IMR-90 (cell line): Measurements from ENCODE around the gene KIF1C. TPM values are rescaled to one million over a fixed set of nuclear protein-coding genes. Genes with fewer than 3 reads are reported as not detected.

Experiments used
- ATAC-seq: fragments of 200-7000 bp; cut with Tn5 transposase; 2 replicates; pipeline ENCODE4 v1.9.1; 2020; ENCODE audit warnings: low read depth, mild to moderate bottlenecking, moderate library complexity
- BruUV-seq: library from RNA; stranded (reverse); fragments of 400-500 nt; replicated peaks from 2 replicates; lab custom pipeline; 2021; lab: Mats Ljungman, UMichigan
- CTCF ChIA-PET: fragments of 300-600 bp; formaldehyde crosslinking; extraction: SDS; loops from one replicate; lab custom pipeline; 2021; ENCODE audit warnings: antibody characterized with exemption; lab: Yijun Ruan, JAX
- POLR2A ChIA-PET: fragments of 300-600 bp; sonication (Branson Sonifier 250); formaldehyde crosslinking; loops from one replicate; lab custom pipeline; 2022; ENCODE audit warnings: antibody characterized with exemption; ENCODE audit not compliant: unreplicated experiment; lab: Charles Lee
- DNase-seq: peaks from one replicate; pipeline ENCODE4 v3.0.0; 2013
- H2AFZ ChIP-seq: replicated peaks from 2 replicates; pipeline ENCODE3; 2013; ENCODE audit warnings: low read length, mild to moderate bottlenecking; ENCODE audit not compliant: poor library complexity
- H2AK5ac ChIP-seq: 2 replicates; pipeline ENCODE4 v1.6.1; 2013; ENCODE audit warnings: low read depth, low read length, inconsistent platforms
- H2AK9ac ChIP-seq: replicated peaks from 2 replicates; pipeline ENCODE3; 2013; ENCODE audit warnings: mild to moderate bottlenecking, low read depth, low read length, moderate library complexity; ENCODE audit not compliant: poor library complexity
- H2BK120ac ChIP-seq: 2 replicates; pipeline ENCODE4 v1.6.1; 2013; ENCODE audit warnings: low read depth, low read length, inconsistent platforms
- H2BK15ac ChIP-seq: 3 replicates; pipeline ENCODE4 v1.6.1; 2013; ENCODE audit warnings: low read depth, low read length, inconsistent platforms
- H2BK20ac ChIP-seq: 2 replicates; pipeline ENCODE4 v1.6.1; 2013; ENCODE audit warnings: low read depth, mild to moderate bottlenecking, inconsistent platforms, low read length, moderate library complexity
- H2BK5ac ChIP-seq: 2 replicates; pipeline ENCODE4 v1.6.1; 2013; ENCODE audit warnings: mild to moderate bottlenecking, low read depth, low read length, inconsistent platforms; ENCODE audit not compliant: poor library complexity, severe bottlenecking
- H3K14ac ChIP-seq: replicated peaks from 2 replicates; pipeline ENCODE4 v1.6.1; 2013; ENCODE audit warnings: low read depth, low read length, inconsistent platforms
- H3K18ac ChIP-seq: 2 replicates; pipeline ENCODE4 v1.6.1; 2013; ENCODE audit warnings: low read depth, low read length, control low read depth
- H3K23ac ChIP-seq: 2 replicates; pipeline ENCODE4 v1.6.1; 2013; ENCODE audit warnings: low read depth, low read length, inconsistent platforms
- H3K27ac ChIP-seq: 2 replicates; pipeline ENCODE4 v1.5.1; 2013; ENCODE audit warnings: mild to moderate bottlenecking, control low read depth, low read length; ENCODE audit not compliant: insufficient read depth
- H3K27me3 ChIP-seq: 2 replicates; pipeline ENCODE4 v1.6.1; 2013; ENCODE audit warnings: low read length; ENCODE audit not compliant: control insufficient read depth, insufficient read depth
- H3K36me3 ChIP-seq: 2 replicates; pipeline ENCODE4 v1.6.1; 2013; ENCODE audit warnings: low read length, mixed read lengths; ENCODE audit not compliant: control insufficient read depth, insufficient read depth
- H3K4ac ChIP-seq: 2 replicates; pipeline ENCODE4 v1.6.1; 2013; ENCODE audit warnings: low read depth, low read length, inconsistent platforms
- H3K4me1 ChIP-seq: 2 replicates; pipeline ENCODE4 v1.6.1; 2013; ENCODE audit warnings: low read length, mixed read lengths; ENCODE audit not compliant: control insufficient read depth, insufficient read depth
- H3K4me2 ChIP-seq: 2 replicates; pipeline ENCODE4 v1.6.1; 2013; ENCODE audit warnings: low read depth, mild to moderate bottlenecking, control low read depth, low read length, moderate library complexity
- H3K4me3 ChIP-seq: 2 replicates; pipeline ENCODE4 v1.5.1; 2013; ENCODE audit warnings: low read depth, mild to moderate bottlenecking, control low read depth, low read length, moderate library complexity; ENCODE audit not compliant: insufficient read depth
- H3K56ac ChIP-seq: 2 replicates; pipeline ENCODE4 v1.6.1; 2013; ENCODE audit warnings: low read length, inconsistent platforms; ENCODE audit not compliant: insufficient read depth; ENCODE audit errors: extremely low read depth
- H3K79me1 ChIP-seq, 2 experiments: 2 replicates each; pipeline ENCODE4 v1.6.1; 2013; ENCODE audit warnings: low read length in 2 of 2, inconsistent platforms in 1 of 2, low read depth in 1 of 2
- H3K9ac ChIP-seq: 2 replicates; pipeline ENCODE4 v1.6.1; 2013; ENCODE audit warnings: low read depth, low read length, control low read depth
- H3K9me1 ChIP-seq: 2 replicates; pipeline ENCODE4 v1.6.1; 2013; ENCODE audit warnings: low read length, inconsistent platforms; ENCODE audit not compliant: insufficient read depth
- H3K9me3 ChIP-seq: 2 replicates; pipeline ENCODE4 v1.6.1; 2013; ENCODE audit warnings: low read length; ENCODE audit not compliant: control insufficient read depth, insufficient read depth
- H4K20me1 ChIP-seq: 2 replicates; pipeline ENCODE4 v1.6.1; 2013; ENCODE audit warnings: low read length, inconsistent platforms; ENCODE audit not compliant: insufficient read depth
- H4K5ac ChIP-seq: 2 replicates; pipeline ENCODE4 v1.6.1; 2013; ENCODE audit warnings: mild to moderate bottlenecking, low read depth, low read length, control low read depth
- H4K8ac ChIP-seq, 2 experiments: 2 replicates each; pipeline ENCODE4 v1.6.1; 2013; ENCODE audit warnings: low read depth in 2 of 2, low read length in 2 of 2, control low read depth in 1 of 2, inconsistent platforms in 1 of 2
- H4K91ac ChIP-seq: 2 replicates; pipeline ENCODE4 v1.6.1; 2013; ENCODE audit warnings: low read depth, low read length, inconsistent platforms; ENCODE audit not compliant: insufficient read depth
- BHLHE40 ChIP-seq: fragments of 150-350 bp; IDR thresholded peaks from 2 replicates; pipeline ENCODE4 v1.6.1; 2016; ENCODE audit warnings: mild to moderate bottlenecking, low read depth, low read length
- CEBPB ChIP-seq: IDR thresholded peaks from 2 replicates; pipeline ENCODE4 v1.6.1; 2012; ENCODE audit warnings: low read depth, low read length, improper control_type of control experiment
- CHD1 ChIP-seq: IDR thresholded peaks from 2 replicates; pipeline ENCODE4 v1.6.1; 2012; ENCODE audit warnings: low read depth, low read length, improper control_type of control experiment
- CTCF ChIP-seq: conservative IDR thresholded peaks from 2 replicates; pipeline ENCODE4 v1.5.1; 2012; ENCODE audit warnings: mild to moderate bottlenecking, low read depth, low read length, improper control_type of control experiment
- FOS ChIP-seq: fragments of 150-350 bp; IDR thresholded peaks from 2 replicates; pipeline ENCODE4 v1.6.1; 2016; ENCODE audit warnings: low read depth, low read length
- MAFK ChIP-seq: IDR thresholded peaks from 2 replicates; pipeline ENCODE4 v1.6.1; 2012; ENCODE audit warnings: low read depth, low read length, improper control_type of control experiment
- MAZ ChIP-seq: IDR thresholded peaks from 2 replicates; pipeline ENCODE4 v1.6.1; 2012; ENCODE audit warnings: low read depth, mild to moderate bottlenecking, low read length, improper control_type of control experiment, moderate library complexity, borderline replicate concordance
- MXI1 ChIP-seq: IDR thresholded peaks from 2 replicates; pipeline ENCODE4 v1.6.1; 2012; ENCODE audit warnings: low read depth, mild to moderate bottlenecking, low read length, moderate library complexity, borderline replicate concordance
- NFE2L2 ChIP-seq: fragments of 150-350 bp; IDR thresholded peaks from 2 replicates; pipeline ENCODE4 v1.6.1; 2016; ENCODE audit warnings: low read depth, mild to moderate bottlenecking, low read length
- POLR2A ChIP-seq: IDR thresholded peaks from 2 replicates; pipeline ENCODE4 v1.6.1; 2012; ENCODE audit warnings: mild to moderate bottlenecking, low read depth, low read length
- RAD21 ChIP-seq: IDR thresholded peaks from 2 replicates; pipeline ENCODE4 v1.6.1; 2012; ENCODE audit warnings: low read length, improper control_type of control experiment
- RCOR1 ChIP-seq: IDR thresholded peaks from 2 replicates; pipeline ENCODE4 v1.6.1; 2012; ENCODE audit warnings: mild to moderate bottlenecking, low read length, improper control_type of control experiment; ENCODE audit not compliant: insufficient replicate concordance
- RFX5 ChIP-seq: IDR thresholded peaks from 2 replicates; pipeline ENCODE4 v1.8.0; 2012; ENCODE audit warnings: low read depth, mild to moderate bottlenecking, low read length, moderate library complexity
- SMC3 ChIP-seq: fragments of 150-350 bp; IDR thresholded peaks from 2 replicates; pipeline ENCODE4 v1.6.1; 2016; ENCODE audit warnings: low read depth, mild to moderate bottlenecking, antibody characterized with exemption, low read length, moderate library complexity
- WGBS, 2 experiments: methylation state at CpG; one replicate each; pipeline versions ENCODE4 v1.1.5 to v1.1.7; 2013; ENCODE audit warnings: missing lambda C conversion rate in 2 of 2; ENCODE audit not compliant: insufficient read length in 1 of 2; ENCODE audit errors: extremely low coverage in 2 of 2; 5-methylcytosine and 5-hydroxymethylcytosine counted together
- dilution Hi-C: fragments of 300-500 bp; cut with HindIII; formaldehyde crosslinking; loops from one replicate; pipeline ENCODE4 v1.14.3; 2018; ENCODE audit warnings: low sequenced_read_pairs; ENCODE audit not compliant: unreplicated experiment
- in situ Hi-C: fragments of 300-500 bp; cut with MboI; formaldehyde crosslinking; loops from 3 replicates; pipeline ENCODE4 v1.14.3; 2019; ENCODE audit warnings: low sequenced_read_pairs, inconsistent platforms, mixed read lengths
- intact Hi-C: fragments of 100-400 bp; cut with micrococcal nuclease; formaldehyde crosslinking; loops from 2 replicates; pipeline ENCODE4 v1.10.0; 2022
- polyA plus RNA-seq, 3 experiments: library from polyadenylated mRNA; depleted of rRNA; stranded (reverse); fragments of >200 nt; gene quantifications; 2 replicates each; pipeline ENCODE4 v1.2.3, GENCODE V29; 2012; ENCODE audit warnings: low replicate concordance in 1 of 3
- total RNA-seq: library from RNA; depleted of rRNA; stranded (reverse); fragments of >200 nt; gene quantifications from 2 replicates; pipeline ENCODE4 v1.2.3, GENCODE V29; 2012
- TF ChIP-seq, protein P1 (sequence below): fragments of 150-350 bp; IDR thresholded peaks from 2 replicates; pipeline ENCODE4 v1.6.1; 2017; ENCODE audit warnings: mild to moderate bottlenecking, antibody characterized with exemption, low read length, low read depth
- TF ChIP-seq, protein P2 (sequence below): fragments of 150-350 bp; IDR thresholded peaks from 2 replicates; pipeline ENCODE4 v1.6.1; 2016; ENCODE audit warnings: low read depth, mild to moderate bottlenecking, low read length, moderate library complexity, borderline replicate concordance

Gene KIF1C
- total and polyA plus RNA-seq, 2 of the 4 experiments (the other 2 are of a cell fraction) = 27.4 to 28.7 TPM

DNA sequence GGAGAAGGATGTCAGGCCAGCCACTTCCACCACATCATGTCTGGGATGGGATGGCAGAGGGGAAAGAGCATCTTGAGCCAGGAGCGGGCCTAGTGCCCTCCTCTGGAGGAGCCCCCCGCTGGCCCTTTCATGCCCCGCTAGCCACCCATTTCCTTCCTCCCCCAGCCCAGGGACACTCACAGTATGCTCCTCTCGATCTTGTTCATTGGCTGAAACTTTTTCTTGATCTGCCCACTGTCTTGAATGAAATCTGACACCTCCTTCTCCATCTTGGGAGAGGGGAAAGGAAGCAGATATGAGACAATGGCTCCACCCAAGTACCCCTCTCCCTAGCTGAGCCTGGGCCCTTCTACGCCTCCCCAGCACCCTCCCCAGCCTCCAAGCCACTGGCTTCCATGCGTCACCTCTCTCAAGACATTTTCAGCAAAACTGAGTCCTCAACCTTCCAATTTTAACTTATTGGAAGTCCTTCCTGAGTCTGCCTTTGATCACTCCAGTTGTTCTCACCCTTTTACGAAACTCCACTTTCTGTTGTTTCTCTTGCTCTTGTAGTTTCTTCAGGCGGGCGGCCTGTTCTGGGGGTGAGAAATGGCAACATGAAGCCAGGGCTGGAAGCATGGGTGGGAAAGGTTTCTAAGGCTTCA is 37.3 kb upstream of the KIF1C start:
- Histone ChIP-seq H3K9ac (no peak overlapping the region), H2BK15ac (no peak overlapping the region), H2BK5ac (no peak overlapping the region), H3K4me2 (no peak overlapping the region), H4K5ac (no peak overlapping the region), H3K4me1 (no peaks in the 10 kb centered on the region), H3K23ac (no peak overlapping the region), H2BK120ac (no peak overlapping the region), H3K27ac (no peak overlapping the region), H2AK9ac (peak overlapping the region; percentile 45), H4K91ac (no peak overlapping the region), H3K36me3 (peaks cover 23% of the 10 kb centered on the region), H3K4ac (no peak overlapping the region), H3K14ac (no peak overlapping the region), H3K9me1 (peaks cover 6% of the 10 kb centered on the region; the same call in 1 of the 2 replicates), H3K9me3 (no peaks in the 10 kb centered on the region), H3K56ac (no peak overlapping the region), H4K8ac (no peak overlapping the region), H3K79me1 (peaks cover 7 to 26% of the 10 kb centered on the region in 2 experiments), H4K20me1 (no peaks in the 10 kb centered on the region), H3K18ac (no peak overlapping the region), H2BK20ac (no peak overlapping the region), H3K27me3 (no peaks in the 10 kb centered on the region), H2AK5ac (no peak overlapping the region), H3K4me3 (no peak overlapping the region), H2AFZ (no peak overlapping the region)
- WGBS, 2 experiments = 100% methylated on average over 1 of the region's 9 CpGs; no CpG with 5 or more reads in 1 of the 2 experiments
- BruUV-seq = no TSS peak
- DNase-seq (no peak), ATAC-seq (no peak; the same call in 1 of the 2 replicates)
- ChIA-PET POLR2A (no interaction called here), CTCF (interaction anchor here (0.5 kb wide), 1 partner anchor 75 kb away, joined by 3 read pairs; no protein-coding TSS in a partner anchor)
- intact Hi-C loops = no loop called here
- no peak for TF ChIP-seq NFE2L2
- TF ChIP-seq MAFK = no peak
- TF ChIP-seq SMC3 = no peak
- TF ChIP-seq MAZ = no peak
- no peak for TF ChIP-seq MXI1
- TF ChIP-seq RCOR1 = no peak
- no peak for TF ChIP-seq FOS
- no peak for TF ChIP-seq CTCF
- TF ChIP-seq, protein P1, sequence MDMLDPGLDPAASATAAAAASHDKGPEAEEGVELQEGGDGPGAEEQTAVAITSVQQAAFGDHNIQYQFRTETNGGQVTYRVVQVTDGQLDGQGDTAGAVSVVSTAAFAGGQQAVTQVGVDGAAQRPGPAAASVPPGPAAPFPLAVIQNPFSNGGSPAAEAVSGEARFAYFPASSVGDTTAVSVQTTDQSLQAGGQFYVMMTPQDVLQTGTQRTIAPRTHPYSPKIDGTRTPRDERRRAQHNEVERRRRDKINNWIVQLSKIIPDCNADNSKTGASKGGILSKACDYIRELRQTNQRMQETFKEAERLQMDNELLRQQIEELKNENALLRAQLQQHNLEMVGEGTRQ = no peak
- TF ChIP-seq CEBPB = no peak
- no peak for TF ChIP-seq RFX5
- no peak for TF ChIP-seq RAD21
- TF ChIP-seq BHLHE40 = no peak
- TF ChIP-seq CHD1 = no peak
- TF ChIP-seq, protein P2, sequence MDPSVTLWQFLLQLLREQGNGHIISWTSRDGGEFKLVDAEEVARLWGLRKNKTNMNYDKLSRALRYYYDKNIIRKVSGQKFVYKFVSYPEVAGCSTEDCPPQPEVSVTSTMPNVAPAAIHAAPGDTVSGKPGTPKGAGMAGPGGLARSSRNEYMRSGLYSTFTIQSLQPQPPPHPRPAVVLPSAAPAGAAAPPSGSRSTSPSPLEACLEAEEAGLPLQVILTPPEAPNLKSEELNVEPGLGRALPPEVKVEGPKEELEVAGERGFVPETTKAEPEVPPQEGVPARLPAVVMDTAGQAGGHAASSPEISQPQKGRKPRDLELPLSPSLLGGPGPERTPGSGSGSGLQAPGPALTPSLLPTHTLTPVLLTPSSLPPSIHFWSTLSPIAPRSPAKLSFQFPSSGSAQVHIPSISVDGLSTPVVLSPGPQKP = no peak
- no peak for TF ChIP-seq POLR2A
- dilution Hi-C loops = no loop called here
- in situ Hi-C loops = no loop called here
